ENCODE data around the gene HEG1.
"Not testable (repeated sequence)": the region's sequence is repeated elsewhere in the genome, so short reads cannot be mapped to it uniquely, and the experiment has no call there.

HEG1 gene

DNA sequence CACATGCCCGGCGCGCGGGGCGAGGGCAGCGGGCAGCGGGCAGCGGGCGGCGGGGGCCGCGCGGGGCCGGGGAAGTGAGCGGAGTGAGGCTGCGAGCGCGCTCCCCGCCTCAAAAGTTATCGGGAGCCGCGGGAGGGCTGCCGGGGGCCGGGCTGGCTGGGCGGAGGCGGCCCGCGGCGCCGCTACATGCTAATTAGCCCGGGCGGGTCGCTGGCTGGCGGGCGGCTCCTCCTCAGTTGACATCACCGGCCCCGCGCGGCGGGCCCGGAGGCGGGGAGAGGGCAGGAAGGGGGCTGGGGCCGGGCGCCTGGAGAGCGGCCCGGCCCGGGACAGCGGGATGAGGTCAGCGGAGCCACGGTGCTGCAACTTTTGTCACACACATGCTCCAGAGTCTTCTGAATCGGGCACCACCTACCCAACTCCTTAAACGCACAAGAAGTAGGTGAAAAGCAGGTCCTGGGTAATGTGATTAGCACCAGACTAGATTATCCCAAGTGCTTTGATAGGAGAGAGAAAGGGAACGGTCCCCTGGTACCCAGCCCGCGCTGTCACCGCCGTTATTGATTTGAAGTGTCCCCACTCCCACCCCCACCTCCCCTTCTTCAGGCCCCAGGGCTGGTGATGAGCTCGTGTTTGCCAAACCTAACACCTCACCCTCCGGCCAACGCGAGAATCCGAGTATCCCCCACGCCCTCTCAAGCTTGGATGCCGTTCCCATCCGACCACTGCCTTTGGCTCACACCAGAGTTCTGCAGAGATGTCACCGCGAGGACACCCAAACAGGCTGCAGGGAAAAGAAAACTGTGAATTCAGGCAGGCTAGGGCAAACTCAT lies at the start of gene HEG1:
HEG1 (minus strand) TSS at position 85 of the 833 bp plus-strand sequence. CDS start 107 bp downstream, outside the sequence.
- peak; percentile 86 for DNase-seq (ENCODE audit: low spot score)

- no peak for DNase-seq (ENCODE audit: low spot score)
Observed at GRCh38 chr3:125105116-125105515, 49.3 kb upstream of the HEG1 start.

DNA sequence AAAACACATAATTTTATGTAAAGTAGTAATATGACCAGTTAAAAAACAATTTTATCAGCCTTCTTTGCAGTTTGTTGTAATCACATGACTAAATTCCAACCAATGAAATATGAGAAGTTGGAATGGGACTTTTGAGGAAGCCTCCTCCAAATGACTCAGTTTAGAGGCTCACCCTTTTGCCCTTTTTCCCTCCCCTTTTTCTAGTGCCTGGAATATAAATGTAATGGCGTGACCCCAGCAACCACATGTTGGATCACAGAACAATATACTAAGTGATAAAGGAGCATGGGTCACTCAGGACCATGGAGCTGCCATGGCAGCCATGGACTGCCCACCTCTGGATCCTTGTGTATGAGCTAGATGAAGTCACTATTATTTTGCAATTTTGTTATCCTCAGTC lies 48.8 kb upstream of the HEG1 start:
- DNase-seq (ENCODE audit: low spot score): no peak

DNA sequence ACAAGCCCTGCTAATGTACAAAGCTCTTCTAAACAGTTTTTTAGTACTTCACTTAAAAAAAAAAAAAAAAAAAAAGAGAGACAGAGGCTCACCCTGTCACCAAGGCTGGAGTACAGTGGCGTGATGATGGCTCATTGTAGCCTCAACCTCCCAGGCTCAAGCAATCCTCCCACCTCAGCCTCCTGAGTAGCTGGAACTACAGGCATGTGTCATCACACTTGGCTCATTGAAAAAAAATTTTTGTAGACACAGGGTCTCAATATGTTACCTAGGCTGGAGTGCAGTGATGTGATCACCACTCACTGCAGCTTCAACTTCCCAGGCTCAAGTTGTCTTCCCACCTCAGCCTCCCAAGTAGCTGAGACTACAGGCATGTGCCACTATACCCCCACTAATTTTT lies 47.6 kb upstream of the HEG1 start:
- no peak for DNase-seq (ENCODE audit: low spot score)

- DNase-seq (ENCODE audit: low spot score): no peak
Observed at GRCh38 chr3:125102470-125102869, 46.7 kb upstream of the HEG1 start.

DNA sequence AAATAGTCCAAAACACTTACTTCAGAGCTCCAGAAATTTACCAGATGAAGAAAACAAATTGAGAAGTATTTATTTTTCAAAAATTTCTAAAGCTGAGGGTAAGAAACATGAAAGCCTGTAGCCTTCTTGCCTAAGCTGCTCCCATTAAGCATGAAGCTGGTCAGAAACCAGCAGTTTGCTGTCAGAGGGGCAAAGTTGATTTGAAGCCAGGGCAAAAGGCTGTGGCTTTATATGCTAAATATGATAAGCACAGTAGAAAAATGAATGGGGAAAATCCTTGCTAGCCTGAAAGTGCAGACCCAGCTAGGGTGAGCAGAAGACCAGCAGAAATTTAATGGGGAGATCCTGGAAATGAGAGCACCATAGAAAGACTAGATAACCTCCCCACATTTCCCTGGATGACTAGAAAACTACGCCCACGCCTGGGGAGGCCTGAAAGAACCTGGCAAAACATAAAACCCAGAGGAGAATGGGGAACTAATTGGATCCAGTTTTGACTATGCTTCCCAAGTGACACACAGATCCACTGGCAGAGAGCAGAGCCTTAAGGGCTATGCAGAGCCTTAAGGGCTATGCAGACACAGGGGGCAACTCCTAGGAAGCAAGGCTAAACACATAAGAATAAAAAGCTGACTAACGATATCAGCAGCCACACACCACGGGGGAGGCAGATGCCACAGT lies 43.0 kb upstream of the HEG1 start:
- no peak for DNase-seq (ENCODE audit: low spot score)

- no peak for DNase-seq (ENCODE audit: low spot score)
Observed at GRCh38 chr3:125090649-125091048, 34.9 kb upstream of the HEG1 start.

GRCh38 chr3:125087768-125088391 lies 32.1 kb upstream of the HEG1 start:
- no peak for DNase-seq (ENCODE audit: low spot score)

GRCh38 chr3:125085166-125085565 lies 29.4 kb upstream of the HEG1 start:
- DNase-seq (ENCODE audit: low spot score): peak; percentile 12

DNA sequence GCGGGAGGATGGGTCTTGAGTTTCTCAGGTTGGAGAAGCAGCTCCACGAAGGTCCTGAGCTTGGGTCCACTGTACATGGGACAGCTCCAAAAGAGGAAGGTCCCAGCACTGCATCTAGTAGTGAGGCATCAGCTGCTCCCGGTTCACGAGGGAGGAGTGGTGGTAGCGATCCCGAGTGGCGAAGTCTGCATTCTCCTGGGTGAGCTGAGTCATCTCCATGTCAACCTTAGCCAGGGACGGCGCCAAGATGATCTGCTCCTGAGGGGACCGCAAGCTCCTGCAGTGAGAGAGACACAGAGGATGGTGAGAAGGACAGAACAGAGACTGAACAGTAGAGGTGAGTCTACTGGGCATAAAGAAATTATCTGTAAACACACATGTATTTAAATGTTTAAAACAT lies 28.0 kb upstream of the HEG1 start:
- no peak for DNase-seq (ENCODE audit: low spot score)

DNA sequence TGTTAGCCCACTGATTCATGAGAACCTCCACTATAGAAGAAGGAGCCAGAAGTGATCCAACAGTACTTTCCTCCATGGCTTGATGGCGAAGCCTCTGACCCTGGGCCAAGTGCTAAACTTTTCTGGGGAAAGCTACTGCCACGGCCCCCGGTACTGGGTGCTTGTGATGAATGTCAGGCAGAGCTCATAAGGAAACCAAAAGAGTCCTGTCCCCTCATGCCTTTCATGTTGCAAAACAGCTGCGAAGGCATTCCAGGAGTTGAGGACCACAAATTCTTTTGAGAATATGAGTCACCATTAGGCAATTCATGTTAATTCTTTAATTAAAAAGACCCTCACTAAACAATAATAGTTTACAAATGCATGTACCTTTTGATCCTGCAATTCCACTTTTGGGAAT lies 26.5 kb upstream of the HEG1 start:
- not testable (repeated sequence) for DNase-seq (ENCODE audit: low spot score)

- DNase-seq (ENCODE audit: low spot score): no peak
Observed at GRCh38 chr3:125080077-125080476, 24.3 kb upstream of the HEG1 start.

DNA sequence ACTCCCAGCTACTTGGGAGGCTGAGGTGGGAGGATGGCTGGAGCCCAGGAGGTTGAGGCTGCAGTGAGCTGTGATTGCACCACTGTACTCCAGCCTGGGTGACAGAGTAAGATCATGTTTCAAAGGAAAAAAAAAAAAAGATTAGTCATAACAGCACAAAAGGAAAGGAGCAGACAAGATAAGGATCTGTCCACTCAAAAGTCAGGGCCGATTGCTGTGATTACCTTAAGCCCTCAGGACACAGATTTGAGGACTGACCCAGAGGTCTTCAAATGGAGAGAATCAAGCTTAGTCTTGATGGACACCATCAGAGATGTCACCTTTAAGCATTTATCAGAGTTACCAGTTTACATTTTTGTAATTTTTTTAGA lies 23.9 kb upstream of the HEG1 start:
- no peak for DNase-seq (ENCODE audit: low spot score)

- DNase-seq (ENCODE audit: low spot score): no peak
Observed at GRCh38 chr3:125078951-125079674, 23.3 kb upstream of the HEG1 start.

DNA sequence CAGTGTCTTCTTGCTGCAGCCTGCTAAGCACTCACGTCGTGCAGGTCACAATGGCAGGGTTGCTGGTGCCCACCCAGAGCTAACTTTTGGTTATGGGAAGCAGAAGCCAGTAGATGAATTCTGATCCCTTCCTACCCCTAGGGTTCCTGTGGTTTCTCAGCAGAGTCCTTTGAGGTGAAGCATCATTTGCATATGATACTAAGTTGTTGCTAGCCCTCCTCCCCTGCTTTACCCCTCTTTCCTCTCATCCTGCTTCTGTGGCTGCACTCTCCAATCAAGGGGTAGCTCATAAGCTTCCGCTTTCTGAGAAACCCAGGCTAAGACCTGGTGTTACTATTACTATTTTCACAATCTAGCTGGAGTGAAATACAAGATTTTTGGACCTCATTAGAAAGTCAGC lies 22.1 kb upstream of the HEG1 start:
- no peak for DNase-seq (ENCODE audit: low spot score)

- DNase-seq (ENCODE audit: low spot score): no peak
Observed at GRCh38 chr3:125076464-125076863, 20.7 kb upstream of the HEG1 start.

- no peak for DNase-seq (ENCODE audit: low spot score)
Observed at GRCh38 chr3:125075738-125076137, 19.9 kb upstream of the HEG1 start.

GRCh38 chr3:125073390-125073905 lies 17.7 kb upstream of the HEG1 start:
- DNase-seq (ENCODE audit: low spot score): no peak

DNA sequence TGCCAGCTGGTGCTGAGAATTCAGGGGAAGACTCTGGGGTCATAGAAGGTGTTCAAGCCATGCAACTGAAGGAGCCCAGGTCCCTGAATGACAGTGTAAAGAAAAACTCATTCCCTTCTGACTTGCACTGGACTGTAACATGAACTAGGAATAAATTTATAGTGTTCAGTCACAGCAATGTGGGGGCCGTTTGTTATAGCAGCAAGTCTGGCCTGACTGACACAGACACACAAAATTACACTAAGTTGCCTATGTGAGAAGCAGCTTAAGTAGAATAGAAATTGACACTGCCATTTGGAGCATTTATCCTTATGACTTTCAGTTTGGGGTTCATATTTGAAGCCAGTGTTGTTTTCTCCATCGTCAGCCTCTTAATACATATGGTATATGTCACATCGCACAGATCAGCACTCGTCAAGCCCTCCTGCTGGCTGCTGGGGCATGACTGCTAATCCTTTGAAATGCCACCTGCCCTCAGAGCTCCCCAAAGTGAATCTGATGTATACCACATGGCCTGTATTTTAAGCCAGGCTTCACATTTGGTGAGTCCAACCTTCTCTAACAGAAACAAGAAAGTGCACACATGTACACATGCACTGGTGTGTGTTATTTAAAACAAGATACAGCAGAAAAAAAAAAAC lies 17.1 kb upstream of the HEG1 start:
- DNase-seq (ENCODE audit: low spot score): no peak

- peak; percentile 39 for DNase-seq (ENCODE audit: low spot score)
Observed at GRCh38 chr3:125072301-125072700, 16.5 kb upstream of the HEG1 start.

GRCh38 chr3:125069968-125070745 lies 14.4 kb upstream of the HEG1 start:
- no peak for DNase-seq (ENCODE audit: low spot score)

Data from pons (tissue), 1 donor.